T-helper 17 cell (primary cell): ENCODE measurements around the gene RPS17. TPM values are rescaled to one million over a fixed set of nuclear protein-coding genes. Genes with fewer than 3 reads are reported as not detected.

Experiments
- total RNA-seq, 4 donors: library from RNA in 2 of 4; stranded (reverse) in 2 of 4; gene quantifications; one replicate each; pipeline ENCODE4 v1.2.3 and lab custom pipeline; 2022 to 2026

The RPS17 gene
- total RNA-seq, 2 donors from 2014 or later, result 2,730 to 2,799 TPM

Other genes starting within 250 kb of the RPS17 start
- 1 to 10 TPM; 1.4 to 1.9 TPM for gene GOLGA6L10, start 191.0 kb downstream of the RPS17 start, total RNA-seq
- 1 to 10 TPM; 3.0 to 3.3 TPM for gene GOLGA6L9, start 110.6 kb downstream of the RPS17 start, total RNA-seq
- gene CPEB1, start 106.9 kb upstream of the RPS17 start, total RNA-seq, result under 1 TPM; 0.32 to 0.50 TPM
- under 1 TPM; 0.10 TPM for gene AP3B2, start 169.4 kb upstream of the RPS17 start, total RNA-seq